ENCODE results near the gene MTG2. TPM values are rescaled to one million over a fixed set of nuclear protein-coding genes. Genes with fewer than 3 reads are reported as not detected.
"Not testable (repeated sequence)": the region's sequence is repeated elsewhere in the genome, so short reads cannot be mapped to it uniquely, and the experiment has no call there.

MTG2 gene
- total RNA-seq, 1 donor from 2014 or later: 29.9 TPM

GRCh38 chr20:62143957-62144825, 38.6 kb upstream of the MTG2 start:
- no peak for DNase-seq (ENCODE audit: low spot score)

- no peak for DNase-seq (ENCODE audit: low spot score)
Observed at GRCh38 chr20:62145688-62146018, 37.2 kb upstream of the MTG2 start.

GRCh38 chr20:62146019-62146755, 36.6 kb upstream of the MTG2 start:
- DNase-seq (ENCODE audit: low spot score): no peak

DNA sequence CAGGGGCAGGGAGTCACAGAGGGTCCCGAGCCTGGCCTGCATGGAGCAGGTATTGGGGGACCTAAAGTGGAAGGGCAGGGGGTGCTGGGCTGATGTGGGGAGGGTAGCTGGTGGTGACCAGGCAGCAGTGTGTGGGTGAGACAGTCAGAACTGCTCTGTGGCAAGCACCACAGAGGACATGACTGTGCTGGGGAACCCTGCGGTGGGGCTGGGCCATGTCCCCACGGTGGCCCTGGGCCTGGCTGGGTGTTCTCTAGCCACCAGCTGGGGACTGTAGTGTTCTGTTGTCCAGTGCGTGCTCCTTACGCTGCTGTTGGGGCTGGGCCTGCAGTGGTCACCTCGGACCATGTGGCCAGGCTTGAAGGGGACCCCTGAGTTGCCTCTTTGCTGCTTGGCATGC, 35.7 kb upstream of the MTG2 start:
- no peak for DNase-seq (ENCODE audit: low spot score)

- DNase-seq (ENCODE audit: low spot score): no peak
Observed at GRCh38 chr20:62147528-62147927, 35.3 kb upstream of the MTG2 start.

GRCh38 chr20:62148383-62148782, 34.4 kb upstream of the MTG2 start:
- not testable (repeated sequence) for DNase-seq (ENCODE audit: low spot score)

GRCh38 chr20:62148908-62149314, 33.9 kb upstream of the MTG2 start:
- no peak for DNase-seq (ENCODE audit: low spot score)

- no peak for DNase-seq (ENCODE audit: low spot score)
Observed at GRCh38 chr20:62149532-62150309, 33.1 kb upstream of the MTG2 start.

GRCh38 chr20:62150310-62150575, 32.6 kb upstream of the MTG2 start:
- DNase-seq (ENCODE audit: low spot score): no peak

- no peak for DNase-seq (ENCODE audit: low spot score)
Observed at GRCh38 chr20:62151225-62151624, 31.6 kb upstream of the MTG2 start.

GRCh38 chr20:62151835-62152364, 30.9 kb upstream of the MTG2 start:
- no peak for DNase-seq (ENCODE audit: low spot score)

- no peak for DNase-seq (ENCODE audit: low spot score)
Observed at GRCh38 chr20:62155428-62156253, 27.2 kb upstream of the MTG2 start.

- no peak for DNase-seq (ENCODE audit: low spot score)
Observed at GRCh38 chr20:62156254-62156556, 26.6 kb upstream of the MTG2 start.

- no peak for DNase-seq (ENCODE audit: low spot score)
Observed at GRCh38 chr20:62156592-62157386, 26.0 kb upstream of the MTG2 start.

DNA sequence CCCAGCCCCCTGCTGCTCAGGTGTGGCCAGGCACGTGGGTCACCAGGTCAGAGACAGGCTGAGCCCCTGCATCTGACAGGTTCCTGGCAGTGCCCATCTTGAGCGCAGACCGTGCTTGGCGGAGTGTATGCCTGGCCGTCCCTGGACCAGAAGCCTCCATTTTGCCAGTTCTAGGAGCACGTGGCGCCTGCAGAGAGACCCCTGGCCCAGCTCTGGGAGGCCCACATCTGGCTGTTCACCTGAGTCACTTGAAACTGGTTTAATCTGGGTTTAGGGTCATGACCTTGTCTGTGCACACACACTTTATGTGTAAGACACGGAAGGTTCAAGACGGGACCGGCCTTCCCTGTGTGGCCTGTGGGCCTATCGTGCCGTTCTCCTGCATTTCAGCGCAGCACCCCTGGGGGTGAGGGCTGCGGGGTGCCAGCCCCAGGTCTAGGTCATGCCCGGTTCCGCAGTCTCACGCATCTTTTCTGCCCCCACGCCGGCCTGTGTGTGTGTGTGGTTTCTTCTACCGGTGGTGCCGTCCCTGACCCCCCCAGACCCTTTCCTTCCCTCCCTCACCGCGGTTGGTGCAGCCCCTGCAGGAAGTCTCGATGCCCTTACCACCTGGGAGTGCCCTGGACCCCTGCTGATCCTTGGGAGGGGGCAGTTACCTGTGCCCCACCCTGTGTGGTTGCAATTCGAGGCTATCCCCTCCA, 25.3 kb upstream of the MTG2 start:
- no peak for DNase-seq (ENCODE audit: low spot score)

GRCh38 chr20:62158088-62158400, 24.8 kb upstream of the MTG2 start:
- DNase-seq (ENCODE audit: low spot score): no peak

DNA sequence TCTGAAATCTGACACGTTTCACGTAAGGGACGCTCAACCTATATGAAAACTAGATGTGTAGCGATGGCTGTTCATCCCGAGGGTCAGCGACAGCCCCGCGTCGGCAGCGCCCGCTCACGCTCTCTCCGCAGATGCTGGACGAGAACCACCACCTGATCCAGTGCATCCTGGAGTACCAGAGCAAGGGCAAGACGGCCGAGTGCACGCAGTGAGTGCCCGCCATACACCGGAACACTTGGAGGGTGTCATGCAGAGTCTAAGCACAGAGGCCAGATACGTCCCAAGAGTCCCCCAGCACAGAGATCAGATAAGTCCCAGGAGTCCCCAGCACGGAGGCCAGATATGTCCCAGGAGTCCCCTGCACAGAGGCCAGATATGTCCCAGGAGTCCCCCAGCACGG, 24.3 kb upstream of the MTG2 start:
- DNase-seq (ENCODE audit: low spot score): no peak

DNA sequence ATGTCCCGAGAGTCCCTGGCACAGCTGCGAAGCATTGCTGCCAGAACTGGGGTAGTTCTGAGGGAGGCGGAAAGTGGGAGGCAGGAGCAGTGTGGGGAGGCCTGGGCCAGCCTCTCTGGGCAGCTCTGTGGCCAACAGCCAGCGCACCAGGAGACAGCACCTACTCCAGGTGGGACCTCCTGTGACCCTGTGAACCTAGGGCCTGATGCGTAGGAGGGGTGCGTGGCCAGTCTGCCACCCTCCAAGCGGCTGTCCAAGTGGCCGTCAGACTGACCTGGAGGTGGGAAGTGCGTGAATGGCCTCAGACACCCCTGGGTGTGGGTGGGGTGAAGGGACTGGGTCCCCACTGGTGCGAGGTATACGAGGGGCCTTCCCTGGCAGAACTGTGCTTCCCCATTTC, 23.8 kb upstream of the MTG2 start:
- no peak for DNase-seq (ENCODE audit: low spot score)

GRCh38 chr20:62159839-62160238, 23.0 kb upstream of the MTG2 start:
- no peak for DNase-seq (ENCODE audit: low spot score)

DNA sequence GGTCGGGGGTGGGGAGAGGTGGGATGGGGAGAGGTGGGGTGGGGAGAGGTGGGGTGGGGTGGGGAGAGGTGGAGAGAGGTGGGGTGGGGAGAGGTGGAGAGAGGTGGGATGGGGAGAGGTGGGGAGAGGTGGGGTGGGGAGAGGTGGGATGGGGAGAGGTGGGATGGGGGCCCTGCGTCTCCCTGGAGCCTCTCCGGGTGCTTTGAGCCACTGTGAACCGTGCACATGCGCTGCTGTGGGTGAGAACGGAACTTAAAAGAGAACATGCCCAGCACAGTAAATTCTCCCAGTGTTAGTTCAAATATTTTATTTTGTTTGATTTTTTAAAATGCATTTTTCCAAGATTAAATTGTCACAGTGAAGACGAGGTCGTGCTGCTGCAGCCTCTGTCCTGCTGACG, 22.6 kb upstream of the MTG2 start:
- no peak for DNase-seq (ENCODE audit: low spot score)

Measured in mesenteric fat pad (tissue), 1 donor.